Caco-2 (cell line): ENCODE results near the gene PNPLA1. TPM values are rescaled to one million over a fixed set of nuclear protein-coding genes. Genes with fewer than 3 reads are reported as not detected.

Source experiments
- BruUV-seq: library from RNA; stranded (reverse); fragments of 400-500 nt; replicated peaks from 2 replicates; lab custom pipeline; 2021; lab: Mats Ljungman, UMichigan
- CTCF ChIA-PET: fragments of 300-600 bp; sonication (Branson Sonifier 250); formaldehyde crosslinking; loops from one replicate; lab custom pipeline; 2022; ENCODE audit warnings: antibody characterized with exemption; lab: Charles Lee
- POLR2A ChIA-PET: fragments of 300-600 bp; sonication (Branson Sonifier 250); formaldehyde crosslinking; loops from one replicate; lab custom pipeline; 2022; ENCODE audit warnings: antibody characterized with exemption; lab: Charles Lee
- DNase-seq, 2 experiments: peaks; one replicate each; pipeline versions ENCODE4 v3.0.0 to v3.0.0-alpha.2; 2020 to 2022
- H3K27me3 ChIP-seq: replicated peaks from 2 replicates; pipeline ENCODE4 v1.6.0; 2011; ENCODE audit warnings: low read length; ENCODE audit not compliant: control insufficient read depth, insufficient read depth
- H3K36me3 ChIP-seq: 2 replicates; pipeline ENCODE4 v1.5.1; 2011; ENCODE audit warnings: low read length; ENCODE audit not compliant: control insufficient read depth, insufficient read depth
- H3K4me1 ChIP-seq: fragments of 250-450 bp; sonication (Bioruptor Pico); 2 replicates; pipeline ENCODE4 v1.5.1; 2020; ENCODE audit warnings: mild to moderate bottlenecking
- H3K4me3 ChIP-seq: 2 replicates; pipeline ENCODE4 v1.5.1; 2011; ENCODE audit warnings: low read depth, mild to moderate bottlenecking, control low read depth, low read length
- H3K9me3 ChIP-seq: fragments of 250-450 bp; sonication (Bioruptor Pico); 2 replicates; pipeline ENCODE4 v1.5.1; 2020; ENCODE audit warnings: mild to moderate bottlenecking, moderate library complexity
- H3K27ac Mint-ChIP-seq: one replicate; pipeline ENCODE4 v1.8.0; 2022; ENCODE audit warnings: mixed read lengths; ENCODE audit not compliant: unreplicated experiment
- H3K27me3 Mint-ChIP-seq: one replicate; pipeline ENCODE4 v1.8.0; 2022; ENCODE audit warnings: mixed read lengths; ENCODE audit not compliant: insufficient read depth, unreplicated experiment
- H3K36me3 Mint-ChIP-seq: one replicate; pipeline ENCODE4 v1.8.0; 2022; ENCODE audit warnings: mild to moderate bottlenecking, mixed read lengths; ENCODE audit not compliant: insufficient read depth, unreplicated experiment
- H3K4me1 Mint-ChIP-seq: one replicate; pipeline ENCODE4 v1.8.0; 2022; ENCODE audit warnings: low read depth, mixed read lengths; ENCODE audit not compliant: unreplicated experiment
- H3K4me3 Mint-ChIP-seq: one replicate; pipeline ENCODE4 v1.8.0; 2022; ENCODE audit warnings: mild to moderate bottlenecking, moderate library complexity, mixed read lengths; ENCODE audit not compliant: unreplicated experiment
- H3K9me3 Mint-ChIP-seq: one replicate; pipeline ENCODE4 v1.8.0; 2022; ENCODE audit warnings: mixed read lengths; ENCODE audit not compliant: unreplicated experiment
- CTCF ChIP-seq, 2 experiments: fragments of 200-600 bp in 1 of 2; IDR thresholded peaks; 1 replicate in 1 of 2; 2 replicates in 1 of 2; pipeline versions ENCODE4 v1.5.1 to v1.8.0; 2011 to 2022; ENCODE audit warnings: antibody characterized with exemption in 1 of 2, control low read depth in 1 of 2, inconsistent platforms in 1 of 2, low read depth in 1 of 2, low read length in 1 of 2, mild to moderate bottlenecking in 1 of 2, moderate library complexity in 1 of 2; ENCODE audit not compliant: insufficient read depth in 1 of 2, severe bottlenecking in 1 of 2, unreplicated experiment in 1 of 2
- intact Hi-C: fragments of 100-400 bp; cut with micrococcal nuclease; formaldehyde crosslinking; loops from one replicate; pipeline ENCODE4 v1.10.0; 2022; ENCODE audit not compliant: unreplicated experiment
- total RNA-seq: library from RNA; stranded (reverse); gene quantifications from 2 replicates; pipeline ENCODE4 v1.2.3, GENCODE V29; 2022

PNPLA1 gene
- total RNA-seq, 1 experiment from 2014 or later, result 0.25 TPM

- H3K4me3 Mint-ChIP-seq, result no peak overlapping the region
- Histone ChIP-seq H3K4me3 (no peak overlapping the region), H3K9me3 (no peaks in the 10 kb centered on the region), H3K4me1 (no peaks in the 10 kb centered on the region), H3K36me3 (no peaks in the 10 kb centered on the region), H3K27me3 (no peaks in the 10 kb centered on the region)
- no peak overlapping the region for H3K27ac Mint-ChIP-seq
- H3K9me3 Mint-ChIP-seq, result no peaks in the 10 kb centered on the region
- TF ChIP-seq CTCF (IDR thresholded peaks at IDR 0.05; ENCODE audit: insufficient read depth in 1 of 2, low read depth in 1 of 2, low read length in 1 of 2, severe bottlenecking in 1 of 2, unreplicated experiment in 1 of 2), result no peak
- H3K4me1 Mint-ChIP-seq, result peaks cover 5% of the 10 kb centered on the region
- ChIA-PET CTCF (interaction anchor here (0.6 kb wide), 1 partner anchor 12 kb away, joined by 4 read pairs; no protein-coding TSS in a partner anchor), POLR2A (no interaction called here)
- H3K27me3 Mint-ChIP-seq, result no peaks in the 10 kb centered on the region
- BruUV-seq, result no TSS peak
- H3K36me3 Mint-ChIP-seq, result no peaks in the 10 kb centered on the region
- no peak for DNase-seq
- intact Hi-C loops, result no loop called here
Measured at GRCh38 chr6:36328600-36328999, 58.7 kb downstream of the PNPLA1 start.

DNA sequence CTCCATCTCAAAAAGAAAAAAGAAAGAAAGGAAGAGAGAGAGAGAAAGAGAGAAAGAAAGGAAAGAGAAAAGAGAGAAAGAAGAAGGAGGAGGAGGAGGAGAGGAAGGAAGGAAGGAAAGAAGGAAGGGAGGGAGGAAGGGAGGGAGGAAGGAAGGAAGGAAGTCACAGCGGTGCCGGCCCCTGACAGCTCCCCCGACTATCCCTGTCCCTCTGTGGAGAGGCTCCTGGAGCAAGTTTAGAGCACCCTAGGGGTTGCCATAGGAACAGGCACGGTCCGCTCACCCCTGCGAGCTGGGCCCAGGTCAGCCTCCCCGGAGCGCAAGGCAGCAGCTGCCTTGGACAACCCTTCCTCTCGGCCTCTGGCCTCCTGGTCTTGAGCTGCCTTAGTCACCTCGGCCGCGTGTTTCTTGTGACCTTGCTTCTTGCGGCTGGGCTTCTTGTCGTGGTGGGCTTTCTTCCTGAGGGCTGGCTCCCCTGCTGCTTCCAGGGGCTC is 60.0 kb downstream of the PNPLA1 start:
- BruUV-seq, result no TSS peak
- intact Hi-C loops, result no loop called here
- H3K27me3 Mint-ChIP-seq, result no peaks in the 10 kb centered on the region

GRCh38 chr6:36330366-36330765 is 60.5 kb downstream of the PNPLA1 start:
- no peaks in the 10 kb centered on the region for H3K27me3 Mint-ChIP-seq
- no peak overlapping the region for H3K27ac Mint-ChIP-seq
- no peaks in the 10 kb centered on the region for H3K27me3 ChIP-seq
- H3K9me3 Mint-ChIP-seq, result no peaks in the 10 kb centered on the region
- no peaks in the 10 kb centered on the region for H3K36me3 ChIP-seq
- peaks cover 13% of the 10 kb centered on the region for H3K4me1 ChIP-seq
- peaks cover 19% of the 10 kb centered on the region for H3K4me1 Mint-ChIP-seq
- POLR2A ChIA-PET, result no interaction called here
- H3K9me3 ChIP-seq, result no peaks in the 10 kb centered on the region
- no TSS peak for BruUV-seq
- H3K4me3 ChIP-seq, result no peak overlapping the region
- no peak for TF ChIP-seq CTCF (IDR thresholded peaks at IDR 0.05; ENCODE audit: insufficient read depth in 1 of 2, low read depth in 1 of 2, low read length in 1 of 2, severe bottlenecking in 1 of 2, unreplicated experiment in 1 of 2)
- no peak overlapping the region for H3K4me3 Mint-ChIP-seq
- intact Hi-C loops, result no loop called here
- H3K36me3 Mint-ChIP-seq, result no peaks in the 10 kb centered on the region
- CTCF ChIA-PET, result no interaction called here
- no peak for DNase-seq

More for the DNA sequence above, 60.0 kb downstream of the PNPLA1 start:
- Mint-ChIP-seq H3K4me3 (no peak overlapping the region), H3K36me3 (no peaks in the 10 kb centered on the region), H3K4me1 (peaks cover 14% of the 10 kb centered on the region), H3K27ac (no peak overlapping the region), H3K9me3 (no peaks in the 10 kb centered on the region)
- ChIA-PET CTCF (interaction anchor here (0.7 kb wide), 1 partner anchor 28 kb away, joined by 3 read pairs; no protein-coding TSS in a partner anchor), POLR2A (no interaction called here)
- no peaks in the 10 kb centered on the region for H3K27me3 ChIP-seq
- no peaks in the 10 kb centered on the region for H3K36me3 ChIP-seq
- DNase-seq, result no peak
- H3K4me3 ChIP-seq, result no peak overlapping the region
- peaks cover 10% of the 10 kb centered on the region for H3K4me1 ChIP-seq
- no peak for TF ChIP-seq CTCF (IDR thresholded peaks at IDR 0.05; ENCODE audit: insufficient read depth in 1 of 2, low read depth in 1 of 2, low read length in 1 of 2, severe bottlenecking in 1 of 2, unreplicated experiment in 1 of 2)
- H3K9me3 ChIP-seq, result no peaks in the 10 kb centered on the region
